Ascending aorta (tissue), 2 donors: ENCODE measurements around the gene STOM. TPM values are rescaled to one million over a fixed set of nuclear protein-coding genes. Genes with fewer than 3 reads are reported as not detected.

Source experiments
- DNase-seq, 2 donors: peaks; one replicate each; pipeline ENCODE4 v3.0.0-alpha.2; 2019; ENCODE audit warnings: low spot score in 2 of 2
- H3K27ac ChIP-seq, 2 donors: fragments of 200-600 bp; sonication (generic); one replicate each; pipeline ENCODE4 v1.5.1; 2016 to 2017; ENCODE audit warnings: mild to moderate bottlenecking in 1 of 2
- H3K27me3 ChIP-seq: fragments of 200-600 bp; sonication (generic); one replicate; pipeline ENCODE4 v1.5.1; 2017
- H3K36me3 ChIP-seq, 2 donors: fragments of 200-600 bp; sonication (generic); one replicate each; pipeline ENCODE4 v1.5.1; 2016
- H3K4me1 ChIP-seq, 2 donors: fragments of 200-600 bp; sonication (generic); one replicate each; pipeline ENCODE4 v1.5.1; 2016 to 2017; ENCODE audit warnings: mild to moderate bottlenecking in 1 of 2
- H3K4me3 ChIP-seq, 2 donors: fragments of 200-600 bp; sonication (generic); one replicate each; pipeline ENCODE4 v1.5.1; 2016 to 2017; ENCODE audit warnings: mild to moderate bottlenecking in 1 of 2
- H3K9me3 ChIP-seq, 2 donors: fragments of 200-600 bp; sonication (generic); one replicate each; pipeline ENCODE4 v1.5.1; 2016
- intact Hi-C: fragments of 100-400 bp; cut with DNase I; formaldehyde crosslinking; loops from one replicate; pipeline ENCODE4 v1.15.1; 2023
- total RNA-seq: library from RNA; depleted of rRNA; stranded (reverse); fragments of >200 nt; gene quantifications from one replicate; pipeline ENCODE4 v1.1.0, GENCODE V29; 2016
- TF ChIP-seq, protein P1 (sequence below), 3 experiments: fragments of 200-600 bp in 2 of 3; fragments of 450-650 bp in 1 of 3; sonication (generic) in 2 of 3; IDR thresholded peaks; one replicate each; pipeline ENCODE4 v1.5.1; 2016 to 2019; ENCODE audit warnings: antibody characterized with exemption in 3 of 3, mild to moderate bottlenecking in 1 of 3, moderate library complexity in 1 of 3

STOM gene
- total RNA-seq, 1 donor from 2014 or later, result 306 TPM

DNA sequence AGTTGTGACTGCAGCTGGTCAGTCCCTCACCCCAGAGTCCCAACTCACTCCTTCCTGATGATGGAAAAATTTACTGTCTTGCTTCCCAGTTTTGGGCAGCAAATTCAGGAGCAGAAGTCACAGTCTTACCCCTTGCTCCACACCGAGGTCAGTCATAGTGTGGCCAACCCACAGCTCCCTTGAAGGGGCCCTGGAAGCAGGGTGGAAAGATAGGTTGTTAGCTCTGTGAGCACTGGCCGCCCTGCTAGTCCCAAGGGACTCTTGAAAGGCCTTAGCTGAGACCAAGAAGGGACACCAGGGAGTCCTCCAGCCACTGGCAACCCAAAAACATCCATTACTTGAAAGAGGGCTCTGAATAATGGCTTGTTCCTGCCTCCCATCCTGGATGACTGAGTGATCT, 62.1 kb downstream of the STOM start:
- Histone ChIP-seq H3K27ac (peak overlapping the region; percentile 30 to 61), H3K27me3 (no peaks in the 10 kb centered on the region), H3K4me3 (no peak overlapping the region), H3K4me1 (peaks cover 15 to 35% of the 10 kb centered on the region in 2 donors), H3K36me3 (peaks cover 96 to 97% of the 10 kb centered on the region in 2 donors), H3K9me3 (no peaks in the 10 kb centered on the region)
- intact Hi-C loops, result loop anchor here (10.0 kb wide), 1 partner anchor 177 kb away; no protein-coding TSS in a partner anchor
- TF ChIP-seq, protein P1, sequence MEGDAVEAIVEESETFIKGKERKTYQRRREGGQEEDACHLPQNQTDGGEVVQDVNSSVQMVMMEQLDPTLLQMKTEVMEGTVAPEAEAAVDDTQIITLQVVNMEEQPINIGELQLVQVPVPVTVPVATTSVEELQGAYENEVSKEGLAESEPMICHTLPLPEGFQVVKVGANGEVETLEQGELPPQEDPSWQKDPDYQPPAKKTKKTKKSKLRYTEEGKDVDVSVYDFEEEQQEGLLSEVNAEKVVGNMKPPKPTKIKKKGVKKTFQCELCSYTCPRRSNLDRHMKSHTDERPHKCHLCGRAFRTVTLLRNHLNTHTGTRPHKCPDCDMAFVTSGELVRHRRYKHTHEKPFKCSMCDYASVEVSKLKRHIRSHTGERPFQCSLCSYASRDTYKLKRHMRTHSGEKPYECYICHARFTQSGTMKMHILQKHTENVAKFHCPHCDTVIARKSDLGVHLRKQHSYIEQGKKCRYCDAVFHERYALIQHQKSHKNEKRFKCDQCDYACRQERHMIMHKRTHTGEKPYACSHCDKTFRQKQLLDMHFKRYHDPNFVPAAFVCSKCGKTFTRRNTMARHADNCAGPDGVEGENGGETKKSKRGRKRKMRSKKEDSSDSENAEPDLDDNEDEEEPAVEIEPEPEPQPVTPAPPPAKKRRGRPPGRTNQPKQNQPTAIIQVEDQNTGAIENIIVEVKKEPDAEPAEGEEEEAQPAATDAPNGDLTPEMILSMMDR (IDR thresholded peaks at IDR 0.05), result no peak
- DNase-seq, result no peak

DNA sequence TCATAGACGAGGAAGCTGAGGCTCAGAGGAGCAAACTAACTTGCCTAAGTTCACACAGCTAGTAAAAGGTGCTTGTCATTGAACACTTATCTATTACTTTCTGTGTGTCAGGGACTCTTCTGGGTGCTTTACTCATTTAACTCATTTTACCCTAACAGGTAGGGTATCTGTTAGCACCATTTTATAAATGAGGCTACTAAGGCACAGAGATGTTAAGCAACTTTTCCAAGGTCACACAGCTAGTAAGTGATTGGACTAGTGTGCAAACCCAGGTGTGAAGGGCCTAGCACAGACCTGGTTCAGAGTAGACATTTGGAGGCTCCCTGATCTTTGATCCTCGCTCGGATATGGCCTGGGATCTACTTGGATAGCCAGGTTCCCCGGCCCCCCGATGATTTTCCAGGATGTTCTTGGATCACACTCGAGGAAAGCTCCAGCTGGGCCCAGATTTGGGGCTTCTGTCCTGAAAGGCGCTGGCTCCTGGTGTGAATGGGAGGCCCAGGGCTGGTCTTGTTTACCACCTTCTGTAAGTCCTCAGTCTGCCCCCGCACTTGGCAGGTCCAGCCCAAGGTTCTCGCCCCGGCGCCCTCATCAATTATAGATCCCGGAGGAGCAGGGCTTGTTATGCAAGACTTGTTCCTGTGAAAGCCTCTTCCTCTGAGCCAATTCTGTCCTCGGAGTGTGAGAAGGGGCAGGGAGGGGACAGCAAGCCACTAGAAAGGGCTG, 64.6 kb downstream of the STOM start:
- peak overlapping the region; percentile 92 to 99 for H3K27ac ChIP-seq
- H3K36me3 ChIP-seq, result peaks cover 81 to 93% of the 10 kb centered on the region in 2 donors
- TF ChIP-seq, protein P1 (IDR thresholded peaks at IDR 0.05), result no peak
- no peaks in the 10 kb centered on the region for H3K9me3 ChIP-seq
- peak overlapping the region in 1 of 2 donors; percentile 74 for H3K4me3 ChIP-seq
- H3K4me1 ChIP-seq, result peaks cover 25 to 55% of the 10 kb centered on the region in 2 donors
- H3K27me3 ChIP-seq, result no peaks in the 10 kb centered on the region
- peak; percentile 22 to 86 for DNase-seq
- intact Hi-C loops, result loop anchor here (10.0 kb wide), 1 partner anchor 179 kb away; no protein-coding TSS in a partner anchor

DNA sequence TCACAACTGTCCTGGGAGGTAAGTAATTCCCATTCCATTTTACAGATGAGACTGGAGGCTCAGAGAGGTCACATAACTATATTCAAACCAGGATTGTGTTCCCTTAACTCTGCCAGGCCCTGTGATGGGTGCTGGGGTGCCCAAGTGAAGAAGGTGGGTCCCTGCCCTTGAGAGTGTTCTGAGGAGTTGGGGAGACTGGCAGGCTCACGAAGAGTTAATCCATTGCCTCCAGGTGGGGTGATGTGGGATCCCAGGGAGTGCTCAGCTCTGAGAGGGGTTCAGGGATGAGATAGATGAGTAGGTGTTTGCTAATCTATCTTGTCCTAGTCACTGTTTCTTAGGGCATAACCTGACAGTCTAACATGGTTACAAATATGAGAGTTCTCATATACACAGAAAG, 65.3 kb downstream of the STOM start:
- intact Hi-C loops, result loop anchor here (5.0 to 10.0 kb wide), 2 partner anchors 92 to 180 kb away; no protein-coding TSS in a partner anchor
- Histone ChIP-seq H3K36me3 (peaks cover 74 to 87% of the 10 kb centered on the region in 2 donors), H3K27me3 (no peaks in the 10 kb centered on the region), H3K4me1 (peaks cover 25 to 55% of the 10 kb centered on the region in 2 donors), H3K4me3 (peak overlapping the region in 1 of 2 donors; percentile 74), H3K27ac (peak overlapping the region; percentile 92 to 99), H3K9me3 (no peaks in the 10 kb centered on the region)
- DNase-seq, result peak in 1 of 2 donors; percentile 5
- TF ChIP-seq, protein P1 (IDR thresholded peaks at IDR 0.05), result no peak

DNA sequence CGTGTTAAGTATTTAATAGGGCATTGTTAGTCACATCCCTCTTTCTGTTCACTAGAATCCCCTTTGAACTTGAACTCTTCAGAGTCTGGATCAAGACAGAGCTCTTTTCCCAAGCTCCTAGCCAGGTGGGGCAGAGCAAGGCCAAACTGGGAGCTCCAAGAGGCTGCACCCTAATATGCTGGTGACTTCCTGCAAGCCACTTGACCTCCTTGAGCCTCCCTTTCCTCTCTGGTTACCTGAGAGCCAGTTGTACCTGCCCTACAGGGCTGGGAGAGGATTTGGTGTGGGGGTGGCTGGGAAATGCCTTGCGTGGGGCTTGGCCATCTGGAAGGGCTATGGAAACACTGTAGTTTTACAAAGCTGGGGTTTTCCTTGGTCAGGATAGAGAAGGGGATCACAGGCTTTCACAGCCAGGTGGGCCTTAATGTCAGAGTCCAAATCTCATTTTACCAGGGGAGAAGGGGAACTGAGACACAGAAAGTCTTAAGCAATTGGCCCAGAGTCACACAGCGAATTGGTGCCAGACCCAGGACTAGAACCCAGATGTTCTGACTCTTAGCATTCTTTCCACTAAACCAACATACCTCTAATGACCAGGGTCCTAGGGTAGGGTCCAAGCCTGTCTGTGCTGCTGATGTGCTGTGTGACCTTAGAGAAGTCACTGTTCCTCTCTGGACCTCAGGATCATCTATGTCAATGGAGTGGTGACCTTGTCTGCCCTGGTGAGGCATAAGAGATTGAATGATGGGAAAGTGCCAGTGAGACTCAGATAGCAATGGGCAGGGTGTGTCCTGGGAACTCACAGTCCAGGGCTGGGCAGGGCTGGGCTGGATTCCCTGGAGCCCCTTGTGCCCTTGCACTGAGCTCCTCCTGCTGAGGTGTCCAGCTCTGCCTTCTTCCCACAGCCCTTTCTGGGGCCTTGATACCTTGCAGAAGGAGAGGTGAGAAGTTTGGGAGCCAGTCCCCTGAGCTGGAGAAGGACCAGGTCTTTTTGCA, 66.3 kb downstream of the STOM start:
- TF ChIP-seq, protein P1 (IDR thresholded peaks at IDR 0.05), result no peak
- Histone ChIP-seq H3K9me3 (no peaks in the 10 kb centered on the region), H3K27ac (peak overlapping the region; percentile 92 to 99), H3K4me3 (peak overlapping the region; percentile 11 to 74), H3K36me3 (peaks cover 66 to 78% of the 10 kb centered on the region in 2 donors), H3K27me3 (no peaks in the 10 kb centered on the region), H3K4me1 (peaks cover 31 to 60% of the 10 kb centered on the region in 2 donors)
- peak in 1 of 2 donors; percentile 2 for DNase-seq
- intact Hi-C loops, result loop anchor here (5.0 to 10.0 kb wide), 2 partner anchors 91 to 181 kb away; no protein-coding TSS in a partner anchor

DNA sequence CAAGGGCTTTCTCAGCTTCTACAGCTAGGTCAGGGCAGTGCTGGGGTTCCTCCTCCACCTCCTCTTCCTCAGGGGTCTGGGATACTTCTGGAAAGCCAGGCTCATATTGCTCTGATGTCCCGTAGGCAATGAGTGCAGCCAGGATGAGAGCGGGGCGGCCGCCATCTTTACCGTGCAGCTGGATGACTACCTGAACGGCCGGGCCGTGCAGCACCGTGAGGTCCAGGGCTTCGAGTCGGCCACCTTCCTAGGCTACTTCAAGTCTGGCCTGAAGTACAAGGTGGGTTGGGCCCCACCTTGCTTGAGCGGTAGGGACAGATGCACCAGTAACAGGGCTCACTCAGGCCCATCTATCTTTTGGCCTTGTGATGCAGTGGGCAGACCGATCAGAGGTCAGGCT, 67.3 kb downstream of the STOM start:
- intact Hi-C loops, result loop anchor here (5.0 to 10.0 kb wide), 2 partner anchors 90 to 182 kb away; no protein-coding TSS in a partner anchor
- H3K27ac ChIP-seq, result peak overlapping the region; percentile 92 to 99
- H3K27me3 ChIP-seq, result no peaks in the 10 kb centered on the region
- peak overlapping the region; percentile 11 to 74 for H3K4me3 ChIP-seq
- peaks cover 57 to 69% of the 10 kb centered on the region in 2 donors for H3K36me3 ChIP-seq
- H3K4me1 ChIP-seq, result peaks cover 35 to 69% of the 10 kb centered on the region in 2 donors
- TF ChIP-seq, protein P1 (IDR thresholded peaks at IDR 0.05), result no peak
- peak in 1 of 2 donors; percentile 6 for DNase-seq
- H3K9me3 ChIP-seq, result no peaks in the 10 kb centered on the region
